NCI-H1694 treated with DMSO at 0.1 percent for 48 hours (cell line): ENCODE results near the gene ADAMTSL2.

Experiments used
- DNase-seq: peaks from one replicate; lab custom pipeline; 2025; lab: John Stamatoyannopoulos, UW

Gene ADAMTSL2

GRCh38 chr9:133606708-133607025, 72.2 kb downstream of the ADAMTSL2 start:
- DNase-seq: peak; percentile 30

DNA sequence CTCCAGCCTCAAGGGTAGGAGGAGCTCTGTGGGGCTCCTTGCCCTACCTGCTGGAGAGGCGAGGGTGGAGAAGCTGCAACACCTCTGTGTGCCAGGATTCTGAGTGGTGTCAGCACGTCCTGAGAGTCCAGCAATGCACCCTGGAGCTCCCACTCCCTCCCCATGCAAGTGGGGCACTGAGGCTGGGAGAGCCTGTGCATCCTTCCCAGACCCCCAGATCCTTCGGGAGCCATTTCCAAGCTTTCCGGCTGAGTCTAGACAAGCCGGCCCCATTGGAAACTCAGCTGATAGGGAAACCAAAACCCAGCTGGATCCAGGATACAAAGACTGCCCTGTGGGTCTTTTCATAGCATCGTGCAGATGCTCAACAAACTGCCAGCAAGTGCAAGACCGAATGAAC, 72.9 kb downstream of the ADAMTSL2 start:
- DNase-seq: no peak

DNA sequence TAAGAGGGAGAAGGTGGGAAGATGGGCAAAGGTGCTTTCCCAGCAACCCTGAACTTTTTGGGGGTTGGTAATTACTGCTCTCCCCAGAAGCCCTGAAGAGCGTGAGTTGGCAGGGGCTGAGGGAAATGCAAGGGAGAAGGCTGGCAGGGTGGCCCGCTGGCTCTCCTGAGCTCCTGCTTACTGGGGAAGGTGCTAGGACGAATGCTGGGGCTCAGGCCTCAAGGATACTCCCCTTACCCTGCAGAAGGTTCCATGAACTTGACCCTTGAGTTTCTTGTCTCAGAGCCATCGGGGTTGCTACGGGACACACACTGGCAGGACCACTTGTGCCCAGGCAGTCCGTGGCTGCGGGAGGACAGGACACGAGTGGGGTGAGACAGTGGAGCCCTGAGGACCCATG, 73.5 kb downstream of the ADAMTSL2 start:
- DNase-seq: no peak

- no peak for DNase-seq
Measured at GRCh38 chr9:133608382-133608781, 73.9 kb downstream of the ADAMTSL2 start.

GRCh38 chr9:133608889-133609288, 74.4 kb downstream of the ADAMTSL2 start:
- DNase-seq: no peak

GRCh38 chr9:133609311-133610098, 75.0 kb downstream of the ADAMTSL2 start, which contains the start of gene FAM163B:
Gene FAM163B, minus strand, starts transcription at chr9:133609389. Its CDS starts 29,166 bp downstream, at chr9:133580223.
- DNase-seq: no peak

DNA sequence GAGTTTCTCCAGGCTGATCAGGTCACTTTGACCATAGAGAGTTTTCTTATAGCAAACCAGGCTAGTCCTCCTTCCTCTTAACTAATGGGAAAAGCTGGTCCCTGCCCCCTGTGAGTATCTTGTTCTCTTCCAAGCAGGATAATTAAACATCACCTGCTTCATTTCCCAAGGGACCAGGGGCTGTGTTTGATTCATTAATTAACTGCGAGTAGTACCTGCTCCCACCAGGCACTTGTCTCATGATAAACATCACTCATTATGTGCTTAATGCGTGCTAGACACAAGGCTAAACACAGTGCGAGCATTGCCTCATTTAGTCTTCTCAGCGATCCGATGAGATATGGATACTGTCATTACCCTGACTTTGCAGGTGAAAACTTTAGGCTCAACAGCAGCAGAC, 76.3 kb downstream of the ADAMTSL2 start:
- no peak for DNase-seq

DNA sequence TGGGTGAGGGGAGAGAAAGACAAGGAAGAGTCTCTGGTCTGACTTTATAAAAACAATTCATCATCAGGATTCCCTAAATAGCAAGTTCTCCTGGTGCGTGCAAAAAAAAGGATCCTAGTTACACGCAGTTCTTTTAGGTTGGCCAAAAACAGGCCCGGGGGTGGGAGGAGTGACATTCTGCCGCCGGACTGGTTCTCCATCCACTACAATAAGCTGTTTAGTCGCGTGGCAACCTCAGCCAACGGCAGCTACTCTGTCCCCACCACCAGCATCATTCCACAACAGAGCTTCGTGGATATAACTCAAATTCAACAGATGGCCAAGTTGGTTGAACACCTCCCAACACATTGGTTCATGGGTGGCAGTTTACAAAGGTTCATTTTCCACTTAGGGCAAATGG, 77.5 kb downstream of the ADAMTSL2 start:
- no peak for DNase-seq

DNA sequence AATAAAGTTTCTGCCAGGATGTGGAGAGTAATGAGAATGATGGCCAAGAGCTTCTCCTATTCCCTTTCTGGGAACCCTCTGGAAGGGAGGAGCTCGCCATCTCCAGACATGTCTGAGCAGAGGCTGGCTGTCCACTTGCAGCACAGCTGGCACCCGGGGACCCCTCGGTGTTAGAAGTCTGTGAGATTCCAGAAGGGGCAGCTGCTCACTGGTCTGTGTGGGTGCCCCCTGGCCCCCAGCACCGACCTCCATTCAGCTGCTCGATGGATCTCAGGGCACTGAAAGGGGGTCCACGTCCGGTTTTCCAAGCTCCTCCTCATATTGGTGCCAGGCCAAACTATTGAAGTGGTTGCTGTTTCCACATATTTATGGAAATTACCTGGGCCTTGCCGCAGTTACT, 78.3 kb downstream of the ADAMTSL2 start:
- DNase-seq: no peak

DNA sequence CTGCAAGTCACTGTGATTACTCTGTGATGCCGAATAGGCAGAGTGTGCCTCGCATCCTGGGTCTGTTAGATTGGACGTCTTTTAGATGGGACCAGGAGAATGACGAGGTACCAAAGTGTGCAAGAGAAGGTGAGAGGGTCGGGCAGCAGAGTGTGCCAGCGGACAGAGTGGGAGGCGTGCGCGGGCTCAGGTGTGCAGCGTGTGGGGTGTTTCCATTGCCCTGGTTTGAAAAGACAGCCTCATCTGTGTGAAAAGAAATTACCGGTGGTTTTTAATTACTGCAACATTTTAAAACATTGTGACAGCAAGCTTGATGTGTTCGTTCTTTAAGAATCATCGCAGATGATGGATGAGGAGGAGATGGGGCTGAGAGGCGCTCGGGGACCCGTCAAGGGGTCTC, 78.9 kb downstream of the ADAMTSL2 start:
- DNase-seq: no peak

DNA sequence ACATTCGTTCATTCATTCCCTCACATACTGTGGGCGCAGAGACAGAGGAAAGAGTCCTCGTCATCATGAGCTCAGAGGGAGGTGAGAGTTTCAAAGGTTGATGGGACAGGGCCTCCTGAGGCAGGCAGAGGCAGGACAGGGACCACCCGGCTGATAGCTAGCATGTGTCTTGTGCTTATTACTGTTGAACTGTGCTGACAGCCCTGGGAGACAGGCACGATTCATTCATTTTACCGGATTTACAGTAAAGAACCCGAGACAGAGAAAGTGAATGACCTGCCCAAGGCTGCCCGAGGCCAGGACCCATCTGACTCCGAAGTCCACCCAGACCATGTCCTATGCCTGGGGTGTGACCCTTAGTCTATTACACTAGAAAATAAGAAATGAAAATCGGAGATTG, 79.6 kb downstream of the ADAMTSL2 start:
- DNase-seq: no peak

DNA sequence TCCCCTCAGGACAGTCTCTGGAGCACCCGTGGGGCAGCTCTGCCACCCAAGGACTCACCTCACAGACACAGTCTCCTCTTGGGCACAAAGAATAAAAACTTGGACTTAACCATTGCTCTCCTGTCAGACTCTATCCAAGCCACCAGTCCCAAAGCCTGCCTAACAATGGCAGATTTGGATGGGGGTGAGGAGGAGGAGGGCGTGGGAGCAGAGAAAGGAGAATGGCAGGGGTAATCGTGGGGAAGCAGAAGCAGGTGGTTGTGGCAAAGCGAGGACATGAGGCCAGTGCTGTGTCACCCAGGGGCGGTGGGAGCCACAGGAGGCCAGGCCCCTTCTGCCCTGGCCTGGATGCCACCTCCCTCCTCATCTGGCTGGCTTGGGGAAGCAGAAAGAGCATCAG, 80.2 kb downstream of the ADAMTSL2 start:
- DNase-seq: no peak

DNA sequence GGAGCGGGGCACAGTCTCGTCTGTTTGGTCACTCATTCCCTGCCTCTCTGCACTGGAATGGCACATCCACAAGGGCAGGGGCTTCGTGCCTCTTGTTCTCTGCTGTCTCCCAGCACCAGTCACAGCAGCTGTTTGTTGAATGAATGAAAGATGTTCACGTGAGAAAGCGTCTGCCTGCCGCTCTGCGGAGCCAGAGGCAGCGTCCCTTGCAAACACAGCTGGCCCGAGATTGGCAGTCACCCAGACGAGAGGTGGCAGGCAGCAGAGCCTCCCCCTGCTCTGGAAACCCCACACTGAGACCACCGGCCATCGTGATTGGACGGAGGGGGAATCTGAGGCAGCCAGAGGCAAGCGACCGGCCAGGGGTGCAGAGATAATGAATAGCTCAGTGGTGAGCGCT, 80.7 kb downstream of the ADAMTSL2 start:
- peak; percentile 26 for DNase-seq

GRCh38 chr9:133615606-133616188, 81.2 kb downstream of the ADAMTSL2 start:
- no peak for DNase-seq

GRCh38 chr9:133616643-133617405, 82.3 kb downstream of the ADAMTSL2 start:
- no peak for DNase-seq

DNA sequence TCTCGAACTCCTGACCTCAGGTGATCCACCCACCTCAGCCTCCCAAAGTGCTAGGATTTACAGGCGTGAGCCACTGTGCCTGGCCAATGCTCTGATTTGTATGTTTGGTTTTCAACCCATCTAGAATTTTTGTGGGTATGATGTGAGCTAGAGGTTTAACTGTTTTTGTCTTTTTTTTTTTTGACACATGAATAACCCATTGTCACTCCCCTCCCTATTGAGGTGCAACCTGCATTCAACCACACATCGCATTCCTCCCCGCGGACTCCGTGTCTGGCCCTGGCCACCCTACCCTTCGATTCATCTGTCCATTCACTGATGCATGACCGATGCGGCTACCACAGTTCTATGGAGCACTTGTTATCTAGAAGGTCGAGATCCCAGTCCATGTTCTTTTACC, 84.2 kb downstream of the ADAMTSL2 start:
- DNase-seq: no peak

DNA sequence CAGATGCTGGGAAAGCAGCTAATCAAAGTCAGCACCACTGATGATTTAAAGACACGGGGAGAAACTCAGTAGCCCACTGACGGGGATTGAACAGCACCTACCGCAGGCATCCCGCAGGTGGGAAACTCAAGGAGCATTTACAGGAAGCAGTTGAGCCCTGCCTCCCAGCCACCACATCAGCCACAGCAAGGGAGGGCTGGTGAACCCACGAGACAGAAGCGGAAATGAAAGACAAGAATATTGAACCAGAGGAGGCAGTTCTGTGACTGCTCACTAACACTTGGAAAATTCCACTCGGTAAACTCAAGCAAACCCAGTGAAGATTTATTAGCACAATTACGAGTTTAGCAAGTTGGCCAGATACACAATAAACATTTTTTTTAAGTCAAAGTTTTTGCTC, 85.3 kb downstream of the ADAMTSL2 start:
- no peak for DNase-seq

DNA sequence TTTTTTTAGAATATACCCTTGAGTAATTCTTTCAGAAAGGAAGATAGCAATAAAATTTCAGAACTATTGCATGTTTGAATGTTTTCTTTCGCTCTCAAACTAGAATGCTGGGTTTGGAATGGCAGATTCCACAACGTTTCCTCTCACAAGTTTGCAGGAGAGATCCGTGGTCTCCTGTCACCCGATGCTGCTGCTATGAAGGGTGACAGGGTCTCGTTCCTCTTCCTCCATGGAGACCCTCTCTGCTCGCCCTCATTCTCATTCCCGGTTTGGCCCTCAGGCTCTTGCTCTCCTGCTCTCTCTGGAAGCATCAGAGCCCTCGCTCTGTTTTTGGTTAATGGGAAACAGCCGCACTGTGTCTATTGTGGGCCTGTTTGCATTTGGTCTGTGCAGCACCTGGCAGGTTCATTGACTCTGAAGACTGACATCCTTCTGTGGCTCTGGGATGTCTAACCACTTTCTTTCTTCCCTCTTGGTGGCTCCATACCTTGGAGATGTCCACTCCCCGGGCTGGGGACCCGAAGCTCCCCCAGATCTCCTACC, 87.3 kb downstream of the ADAMTSL2 start:
- no peak for DNase-seq

GRCh38 chr9:133622555-133622954, 88.1 kb downstream of the ADAMTSL2 start:
- no peak for DNase-seq
